ENCODE measurements around the gene CPVL. TPM values are rescaled to one million over a fixed set of nuclear protein-coding genes. Genes with fewer than 3 reads are reported as not detected.

Gene CPVL
- total RNA-seq, 4 donors from 2014 or later = 8.0 to 28.5 (median 11.3) TPM

DNA sequence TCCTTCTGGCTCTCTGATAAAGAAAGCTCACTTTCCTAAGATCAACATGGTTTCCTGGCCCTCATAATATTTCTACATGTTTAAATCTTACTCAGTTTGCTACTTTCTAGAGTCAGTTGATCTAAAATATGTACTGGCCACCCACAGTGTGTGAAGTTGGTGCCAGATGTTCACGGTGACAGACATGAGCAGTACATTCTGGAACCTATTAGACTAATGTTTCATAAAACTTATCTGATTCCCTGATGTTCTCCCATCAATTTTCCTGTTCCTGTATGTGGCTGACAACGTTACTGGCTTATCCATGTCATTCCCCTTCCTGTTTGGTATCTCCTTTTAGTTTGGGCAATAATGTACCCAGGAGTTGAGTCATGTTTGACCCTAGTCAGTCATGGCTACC, 13.7 kb upstream of the CPVL start:
- no peak for DNase-seq (ENCODE audit: extremely low spot score)
- WGBS = 46% methylated on average over 2 of the region's 2 CpGs
- no peak overlapping the region for H3K27ac ChIP-seq (replicated peaks in 1 of 4)
- H3K27me3 ChIP-seq = peaks cover 0 to 19% (median 0%) of the 10 kb centered on the region in 4 donors
- no peaks in the 10 kb centered on the region for H3K36me3 ChIP-seq
- H3K4me3 ChIP-seq = no peak overlapping the region
- H3K9me3 ChIP-seq = no peaks in the 10 kb centered on the region
- H3K4me1 ChIP-seq = peaks cover 0 to 4% (median 0%) of the 10 kb centered on the region in 4 donors
- intact Hi-C loops (cut with DNase I) = no loop called here
- TF ChIP-seq, protein P1, sequence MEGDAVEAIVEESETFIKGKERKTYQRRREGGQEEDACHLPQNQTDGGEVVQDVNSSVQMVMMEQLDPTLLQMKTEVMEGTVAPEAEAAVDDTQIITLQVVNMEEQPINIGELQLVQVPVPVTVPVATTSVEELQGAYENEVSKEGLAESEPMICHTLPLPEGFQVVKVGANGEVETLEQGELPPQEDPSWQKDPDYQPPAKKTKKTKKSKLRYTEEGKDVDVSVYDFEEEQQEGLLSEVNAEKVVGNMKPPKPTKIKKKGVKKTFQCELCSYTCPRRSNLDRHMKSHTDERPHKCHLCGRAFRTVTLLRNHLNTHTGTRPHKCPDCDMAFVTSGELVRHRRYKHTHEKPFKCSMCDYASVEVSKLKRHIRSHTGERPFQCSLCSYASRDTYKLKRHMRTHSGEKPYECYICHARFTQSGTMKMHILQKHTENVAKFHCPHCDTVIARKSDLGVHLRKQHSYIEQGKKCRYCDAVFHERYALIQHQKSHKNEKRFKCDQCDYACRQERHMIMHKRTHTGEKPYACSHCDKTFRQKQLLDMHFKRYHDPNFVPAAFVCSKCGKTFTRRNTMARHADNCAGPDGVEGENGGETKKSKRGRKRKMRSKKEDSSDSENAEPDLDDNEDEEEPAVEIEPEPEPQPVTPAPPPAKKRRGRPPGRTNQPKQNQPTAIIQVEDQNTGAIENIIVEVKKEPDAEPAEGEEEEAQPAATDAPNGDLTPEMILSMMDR (IDR thresholded peaks at IDR 0.05) = no peak
- no peak for TF ChIP-seq EP300 (IDR thresholded peaks at IDR 0.05)
- TF ChIP-seq POLR2A (IDR thresholded peaks at IDR 0.05; ENCODE audit: low read depth) = no peak
- TF ChIP-seq POLR2AphosphoS5 (IDR thresholded peaks at IDR 0.05) = no peak

DNA sequence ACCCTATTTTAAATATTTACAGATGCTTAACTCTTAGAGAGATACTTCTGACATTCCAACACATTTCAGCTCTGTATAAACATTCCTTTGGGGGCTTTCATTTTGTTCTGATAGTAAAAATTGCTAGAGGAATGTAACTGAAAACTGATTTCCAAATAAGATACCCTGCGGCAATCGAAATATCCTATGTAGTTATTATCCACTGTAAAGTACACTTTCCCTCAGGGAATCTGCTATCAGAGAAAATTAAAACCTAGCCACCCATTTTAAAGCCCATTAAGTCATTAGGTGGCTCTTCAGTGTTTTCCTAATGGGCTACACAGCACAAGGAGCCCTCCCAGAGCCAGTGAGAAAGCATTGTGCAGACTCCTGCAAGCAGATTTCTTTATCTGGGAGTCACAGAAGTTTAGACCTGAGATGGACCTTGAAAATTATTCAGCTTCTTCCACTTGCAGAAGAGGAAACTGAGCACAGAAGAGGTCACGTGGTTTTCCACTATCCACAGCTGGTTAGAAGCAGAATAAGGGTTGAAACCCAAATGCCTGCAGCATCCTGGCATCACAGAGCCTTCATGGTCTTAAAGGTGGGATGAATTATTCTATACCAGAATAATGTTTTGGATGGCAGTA, 12.6 kb upstream of the CPVL start:
- 68% methylated on average over 3 of the region's 3 CpGs for WGBS
- Histone ChIP-seq H3K4me3 (no peak overlapping the region), H3K27me3 (peaks cover 0 to 19% (median 0%) of the 10 kb centered on the region in 4 donors), H3K9me3 (no peaks in the 10 kb centered on the region), H3K27ac (replicated peaks in 1 of 4) (no peak overlapping the region), H3K4me1 (peaks cover 0 to 4% (median 0%) of the 10 kb centered on the region in 4 donors), H3K36me3 (no peaks in the 10 kb centered on the region)
- no peak for DNase-seq (ENCODE audit: extremely low spot score)
- TF ChIP-seq POLR2A (IDR thresholded peaks at IDR 0.05; ENCODE audit: low read depth) = no peak
- TF ChIP-seq, protein P1 (IDR thresholded peaks at IDR 0.05) = no peak
- intact Hi-C loops (cut with DNase I) = no loop called here

DNA sequence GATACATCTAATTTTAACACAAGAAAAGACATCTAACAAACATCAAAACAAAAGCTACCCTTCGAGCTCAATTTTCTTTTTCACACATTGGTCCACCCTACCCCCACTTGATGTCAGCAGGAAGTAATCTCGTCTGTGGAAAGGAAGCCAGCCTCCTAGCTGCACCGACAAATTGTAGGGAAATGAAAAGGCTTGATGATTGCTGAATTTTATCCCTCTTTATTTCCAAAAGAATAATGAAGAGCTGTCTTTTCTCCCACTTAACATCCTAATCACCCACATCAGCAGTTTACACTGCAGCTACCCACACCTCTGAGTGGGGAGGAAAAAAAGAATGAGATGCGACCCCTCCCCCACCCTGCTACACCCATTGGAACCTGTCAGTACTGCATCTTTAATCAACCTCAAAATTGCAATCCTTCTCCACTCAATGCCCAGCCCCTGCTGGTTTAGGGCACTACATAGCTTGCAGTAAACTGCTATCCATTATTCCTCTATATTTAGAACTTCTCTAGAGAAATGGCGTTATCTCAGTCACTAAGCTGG, 10.6 kb upstream of the CPVL start:
- no peak for DNase-seq (ENCODE audit: extremely low spot score)
- TF ChIP-seq EP300 (IDR thresholded peaks at IDR 0.05) (no peak), POLR2AphosphoS5 (IDR thresholded peaks at IDR 0.05) (no peak), POLR2A (IDR thresholded peaks at IDR 0.05; ENCODE audit: low read depth) (no peak)
- TF ChIP-seq, protein P1 (IDR thresholded peaks at IDR 0.05) = no peak
- 46% methylated on average over 5 of the region's 5 CpGs for WGBS

DNA sequence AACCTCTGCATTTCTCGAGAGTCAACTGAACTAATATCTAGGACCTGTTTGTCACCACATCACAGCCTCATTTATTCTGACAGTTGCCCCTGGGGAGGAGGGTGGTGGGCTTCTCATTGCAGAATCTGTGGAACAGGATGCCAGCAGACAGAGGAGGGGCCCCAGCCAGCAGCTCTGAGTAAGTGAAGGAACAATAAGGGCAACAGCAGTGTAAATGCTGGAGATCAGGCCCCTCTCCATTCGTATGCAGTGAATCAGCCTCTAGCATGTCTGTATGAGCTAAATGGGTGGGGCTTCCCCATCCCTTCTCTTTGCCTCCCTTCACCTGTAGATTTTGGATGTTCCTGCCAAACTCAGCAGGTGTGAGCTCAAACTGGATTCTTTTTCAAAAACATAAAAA, 7.7 kb upstream of the CPVL start:
- Histone ChIP-seq H3K27ac (replicated peaks in 1 of 4) (no peak overlapping the region), H3K4me1 (peaks cover 0 to 4% (median 0%) of the 10 kb centered on the region in 4 donors), H3K27me3 (peaks cover 0 to 12% (median 0%) of the 10 kb centered on the region in 4 donors), H3K36me3 (no peaks in the 10 kb centered on the region), H3K4me3 (no peak overlapping the region), H3K9me3 (no peaks in the 10 kb centered on the region)
- DNase-seq (ENCODE audit: extremely low spot score) = no peak
- intact Hi-C loops (cut with DNase I) = no loop called here
- 89% methylated on average over 2 of the region's 2 CpGs for WGBS
- TF ChIP-seq, protein P1 (IDR thresholded peaks at IDR 0.05) = no peak
- TF ChIP-seq POLR2A (IDR thresholded peaks at IDR 0.05; ENCODE audit: low read depth) (no peak), EP300 (IDR thresholded peaks at IDR 0.05) (no peak), POLR2AphosphoS5 (IDR thresholded peaks at IDR 0.05) (no peak)

More for the DNA sequence above, 10.6 kb upstream of the CPVL start:
- Histone ChIP-seq H3K9me3 (no peaks in the 10 kb centered on the region), H3K36me3 (no peaks in the 10 kb centered on the region), H3K27ac (replicated peaks in 1 of 4) (no peak overlapping the region), H3K4me3 (no peak overlapping the region), H3K4me1 (peaks cover 0 to 4% (median 0%) of the 10 kb centered on the region in 4 donors), H3K27me3 (peaks cover 0 to 23% (median 0%) of the 10 kb centered on the region in 4 donors)
- intact Hi-C loops (cut with DNase I) = no loop called here
